Measurements from ENCODE around the gene LRRC3.

The LRRC3 gene

DNA sequence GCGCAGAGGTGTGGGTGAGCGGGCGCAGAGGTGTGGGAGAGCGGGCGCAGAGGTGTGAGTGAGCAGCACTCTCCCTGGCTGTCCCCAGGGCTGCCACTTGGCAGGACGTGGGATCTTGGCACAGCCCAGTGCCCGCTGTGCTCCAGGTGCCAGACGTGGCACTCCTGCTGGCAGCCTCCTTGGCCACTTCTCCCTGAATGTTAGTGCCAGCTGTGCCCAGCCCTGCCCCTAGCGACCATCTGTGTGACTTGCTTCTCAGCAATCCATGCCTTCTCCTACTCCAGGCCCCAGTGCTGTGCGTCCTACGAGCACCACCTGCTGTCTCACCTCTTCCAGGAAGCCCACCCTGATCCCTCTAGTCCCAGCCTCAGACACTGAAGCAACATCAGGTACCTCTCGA is 54.2 kb downstream of the LRRC3 start:
- H3K9me2 ChIP-seq (replicated peaks; ENCODE audit: low read depth, low read length): no peaks in the 10 kb centered on the region
- H3K27me3 ChIP-seq (ENCODE audit: insufficient read depth, low read length, poor library complexity, severe bottlenecking): no peaks in the 10 kb centered on the region
- H3K36me3 ChIP-seq (ENCODE audit: insufficient read depth, low read length): no peaks in the 10 kb centered on the region
- H3K79me2 ChIP-seq (ENCODE audit: insufficient read depth, low read length): no peaks in the 10 kb centered on the region
- H2AFZ ChIP-seq (ENCODE audit: low read length): no peak overlapping the region
- no peaks in the 10 kb centered on the region for H4K20me1 ChIP-seq (ENCODE audit: insufficient read depth, low read length, poor library complexity, severe bottlenecking)
- H3F3A ChIP-seq (ENCODE audit: low read depth): no peaks in the 10 kb centered on the region
- no peaks in the 10 kb centered on the region for H3K9me3 ChIP-seq (ENCODE audit: insufficient read depth, low read depth, low read length)
- TF ChIP-seq EZH2phosphoT487 (IDR thresholded peaks at IDR 0.05; ENCODE audit: borderline replicate concordance): no peak
- TF ChIP-seq, protein P1, sequence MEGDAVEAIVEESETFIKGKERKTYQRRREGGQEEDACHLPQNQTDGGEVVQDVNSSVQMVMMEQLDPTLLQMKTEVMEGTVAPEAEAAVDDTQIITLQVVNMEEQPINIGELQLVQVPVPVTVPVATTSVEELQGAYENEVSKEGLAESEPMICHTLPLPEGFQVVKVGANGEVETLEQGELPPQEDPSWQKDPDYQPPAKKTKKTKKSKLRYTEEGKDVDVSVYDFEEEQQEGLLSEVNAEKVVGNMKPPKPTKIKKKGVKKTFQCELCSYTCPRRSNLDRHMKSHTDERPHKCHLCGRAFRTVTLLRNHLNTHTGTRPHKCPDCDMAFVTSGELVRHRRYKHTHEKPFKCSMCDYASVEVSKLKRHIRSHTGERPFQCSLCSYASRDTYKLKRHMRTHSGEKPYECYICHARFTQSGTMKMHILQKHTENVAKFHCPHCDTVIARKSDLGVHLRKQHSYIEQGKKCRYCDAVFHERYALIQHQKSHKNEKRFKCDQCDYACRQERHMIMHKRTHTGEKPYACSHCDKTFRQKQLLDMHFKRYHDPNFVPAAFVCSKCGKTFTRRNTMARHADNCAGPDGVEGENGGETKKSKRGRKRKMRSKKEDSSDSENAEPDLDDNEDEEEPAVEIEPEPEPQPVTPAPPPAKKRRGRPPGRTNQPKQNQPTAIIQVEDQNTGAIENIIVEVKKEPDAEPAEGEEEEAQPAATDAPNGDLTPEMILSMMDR (conservative IDR thresholded peaks at IDR 0.05; ENCODE audit: low read length): peak; percentile 36
- H3K4me2 ChIP-seq (ENCODE audit: low read depth, low read length, poor library complexity, severe bottlenecking): no peak overlapping the region
- no peak overlapping the region for H3K4me3 ChIP-seq (ENCODE audit: low read length, poor library complexity, severe bottlenecking)
- H3K9ac ChIP-seq (ENCODE audit: low read depth, low read length, poor library complexity, severe bottlenecking): no peak overlapping the region
- no peaks in the 10 kb centered on the region for H3K4me1 ChIP-seq (ENCODE audit: insufficient read depth, low read length, poor library complexity, severe bottlenecking)

DNA sequence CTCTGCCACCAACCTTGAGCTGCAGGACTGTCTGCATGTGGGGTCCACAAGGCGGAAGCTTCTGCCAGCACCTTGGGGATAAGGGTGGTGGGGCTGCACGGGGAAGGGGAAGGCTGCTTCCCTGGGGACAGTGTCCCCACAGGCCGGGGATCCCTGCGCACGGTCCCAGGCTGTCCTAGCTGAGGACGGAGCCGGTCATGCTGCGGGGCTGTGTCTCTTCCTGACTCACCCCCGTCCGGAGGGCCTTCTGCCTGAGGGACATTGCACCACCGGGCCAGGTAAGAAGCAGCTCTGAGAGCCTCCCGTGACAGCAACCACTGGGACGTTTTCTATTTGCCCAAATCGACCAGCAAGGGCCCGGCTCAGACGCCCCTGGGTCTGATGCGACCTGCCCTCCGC is 54.8 kb downstream of the LRRC3 start:
- Histone ChIP-seq H3K4me1 (ENCODE audit: insufficient read depth, low read length, poor library complexity, severe bottlenecking) (no peaks in the 10 kb centered on the region), H3K36me3 (ENCODE audit: insufficient read depth, low read length) (no peaks in the 10 kb centered on the region), H2AFZ (ENCODE audit: low read length) (no peak overlapping the region), H3K27me3 (ENCODE audit: insufficient read depth, low read length, poor library complexity, severe bottlenecking) (no peaks in the 10 kb centered on the region), H3K4me3 (ENCODE audit: low read length, poor library complexity, severe bottlenecking) (no peak overlapping the region), H3K79me2 (ENCODE audit: insufficient read depth, low read length) (no peaks in the 10 kb centered on the region), H3K9ac (ENCODE audit: low read depth, low read length, poor library complexity, severe bottlenecking) (no peak overlapping the region), H3K4me2 (ENCODE audit: low read depth, low read length, poor library complexity, severe bottlenecking) (peak overlapping the region; percentile 4), H3K9me3 (ENCODE audit: insufficient read depth, low read depth, low read length) (no peaks in the 10 kb centered on the region), H3K9me2 (replicated peaks; ENCODE audit: low read depth, low read length) (no peaks in the 10 kb centered on the region), H3F3A (ENCODE audit: low read depth) (no peaks in the 10 kb centered on the region), H4K20me1 (ENCODE audit: insufficient read depth, low read length, poor library complexity, severe bottlenecking) (no peaks in the 10 kb centered on the region)
- TF ChIP-seq EZH2phosphoT487 (IDR thresholded peaks at IDR 0.05; ENCODE audit: borderline replicate concordance): no peak
- TF ChIP-seq, protein P1 (conservative IDR thresholded peaks at IDR 0.05; ENCODE audit: low read length): no peak

DNA sequence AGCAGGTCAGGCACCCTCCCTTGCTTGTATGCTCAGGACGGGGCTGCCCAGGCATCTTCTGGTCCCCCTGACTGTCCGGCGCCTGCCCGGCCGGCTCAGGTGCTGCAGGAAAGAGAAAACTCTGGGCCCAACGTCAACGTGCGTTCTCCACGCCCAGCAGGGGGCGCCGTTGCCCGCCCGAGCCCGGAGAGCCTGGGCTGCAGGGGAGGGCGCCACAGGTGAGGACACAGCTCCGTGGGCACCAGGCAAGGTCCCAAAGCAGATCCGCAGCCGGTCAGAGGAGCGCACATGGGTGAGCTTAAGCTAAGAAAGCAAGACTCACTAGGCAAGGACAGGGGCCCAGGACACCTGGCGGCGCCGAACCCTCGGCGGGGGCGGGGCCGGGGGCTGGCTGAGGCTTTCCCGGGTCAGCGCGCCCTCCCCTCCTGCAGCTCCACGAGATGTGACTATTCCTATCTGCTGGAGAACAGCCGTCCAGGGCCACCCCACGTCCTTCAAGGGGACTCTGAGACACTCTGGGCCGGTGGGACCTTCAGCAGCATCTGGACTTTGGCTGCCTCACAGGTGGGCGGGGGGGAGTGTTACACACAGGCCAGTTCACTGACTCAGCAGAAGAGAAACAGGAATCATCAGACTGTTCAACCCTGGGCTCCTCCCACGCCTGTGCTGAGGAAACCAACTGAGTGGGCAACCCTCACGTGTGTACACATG is 55.4 kb downstream of the LRRC3 start:
- Histone ChIP-seq H3K4me1 (ENCODE audit: insufficient read depth, low read length, poor library complexity, severe bottlenecking) (no peaks in the 10 kb centered on the region), H3K4me3 (ENCODE audit: low read length, poor library complexity, severe bottlenecking) (peak overlapping the region; percentile 7), H3K9me3 (ENCODE audit: insufficient read depth, low read depth, low read length) (no peaks in the 10 kb centered on the region), H3K9me2 (replicated peaks; ENCODE audit: low read depth, low read length) (no peaks in the 10 kb centered on the region), H3K27me3 (ENCODE audit: insufficient read depth, low read length, poor library complexity, severe bottlenecking) (no peaks in the 10 kb centered on the region), H4K20me1 (ENCODE audit: insufficient read depth, low read length, poor library complexity, severe bottlenecking) (no peaks in the 10 kb centered on the region), H3K9ac (ENCODE audit: low read depth, low read length, poor library complexity, severe bottlenecking) (no peak overlapping the region), H3K4me2 (ENCODE audit: low read depth, low read length, poor library complexity, severe bottlenecking) (peak overlapping the region; percentile 4), H2AFZ (ENCODE audit: low read length) (0 out of 2 replicates have a peak overlapping the region, but pooled peaks have one; percentile 3), H3K36me3 (ENCODE audit: insufficient read depth, low read length) (no peaks in the 10 kb centered on the region), H3F3A (ENCODE audit: low read depth) (no peaks in the 10 kb centered on the region), H3K79me2 (ENCODE audit: insufficient read depth, low read length) (no peaks in the 10 kb centered on the region)
- no peak for TF ChIP-seq EZH2phosphoT487 (IDR thresholded peaks at IDR 0.05; ENCODE audit: borderline replicate concordance)
- TF ChIP-seq, protein P1 (conservative IDR thresholded peaks at IDR 0.05; ENCODE audit: low read length): peak; percentile 77
